Neural progenitor cell (in vitro differentiated cells): ENCODE data around the gene PRICKLE2. TPM values are rescaled to one million over a fixed set of nuclear protein-coding genes. Genes with fewer than 3 reads are reported as not detected.

Source experiments
- DNase-seq: peaks from one replicate; pipeline ENCODE4 v3.0.0-alpha.2; 2016; ENCODE audit warnings: low spot score
- H2AFZ ChIP-seq: fragments of 200-600 bp; sonication (generic); replicated peaks from 2 replicates; pipeline ENCODE4 v1.6.1; 2016; ENCODE audit warnings: antibody characterized with exemption
- H3F3A ChIP-seq: fragments of 200-600 bp; sonication (generic); 2 replicates; pipeline ENCODE4 v1.6.1; 2016; ENCODE audit warnings: antibody characterized with exemption, low read depth
- H3K27ac ChIP-seq: fragments of 200-600 bp; sonication (generic); 2 replicates; pipeline ENCODE4 v1.5.1; 2016; ENCODE audit warnings: mild to moderate bottlenecking
- H3K27me3 ChIP-seq: fragments of 200-600 bp; sonication (generic); 2 replicates; pipeline ENCODE4 v1.6.1; 2016; ENCODE audit warnings: mild to moderate bottlenecking, moderate library complexity
- H3K36me3 ChIP-seq: fragments of 200-600 bp; sonication (generic); 2 replicates; pipeline ENCODE4 v1.5.1; 2016
- H3K4me1 ChIP-seq: fragments of 200-600 bp; sonication (generic); 2 replicates; pipeline ENCODE4 v1.6.1; 2016; ENCODE audit warnings: mixed run types
- H3K4me2 ChIP-seq: fragments of 200-600 bp; sonication (generic); 2 replicates; pipeline ENCODE4 v1.6.1; 2016
- H3K4me3 ChIP-seq: fragments of 200-600 bp; sonication (generic); 2 replicates; pipeline ENCODE4 v1.5.1; 2016
- H3K79me2 ChIP-seq: fragments of 200-600 bp; sonication (generic); 2 replicates; pipeline ENCODE4 v1.6.1; 2016; ENCODE audit warnings: low read depth
- H3K9ac ChIP-seq: fragments of 200-600 bp; sonication (generic); 2 replicates; pipeline ENCODE4 v1.6.1; 2016
- H3K9me3 ChIP-seq: fragments of 200-600 bp; sonication (generic); 2 replicates; pipeline ENCODE4 v1.5.1; 2016; ENCODE audit warnings: low read depth
- H4K20me1 ChIP-seq: fragments of 200-600 bp; sonication (generic); 2 replicates; pipeline ENCODE4 v1.6.1; 2016; ENCODE audit warnings: low read depth
- H3K27ac Mint-ChIP-seq: 3 replicates; pipeline ENCODE4 v1.8.0; 2021; ENCODE audit warnings: mixed read lengths
- H3K27me3 Mint-ChIP-seq: 2 replicates; pipeline ENCODE4 v1.8.0; 2022; ENCODE audit warnings: low read depth, mild to moderate bottlenecking, inconsistent platforms, moderate library complexity, mixed read lengths; ENCODE audit not compliant: insufficient read depth
- H3K36me3 Mint-ChIP-seq: 3 replicates; pipeline ENCODE4 v1.8.0; 2021; ENCODE audit warnings: mixed read lengths
- H3K4me1 Mint-ChIP-seq: 3 replicates; pipeline ENCODE4 v1.8.0; 2021; ENCODE audit warnings: mixed read lengths
- H3K4me3 Mint-ChIP-seq: 3 replicates; pipeline ENCODE4 v1.8.0; 2021; ENCODE audit warnings: mild to moderate bottlenecking, moderate library complexity, mixed read lengths
- H3K9me3 Mint-ChIP-seq: 3 replicates; pipeline ENCODE4 v1.8.0; 2020; ENCODE audit warnings: mixed read lengths
- EZH2 ChIP-seq: fragments of 200-600 bp; sonication (generic); IDR thresholded peaks from 2 replicates; pipeline ENCODE4 v1.6.1; 2017; ENCODE audit warnings: antibody characterized with exemption, mild to moderate bottlenecking, moderate library complexity
- EZH2phosphoT487 ChIP-seq: fragments of 200-600 bp; sonication (generic); IDR thresholded peaks from 2 replicates; pipeline ENCODE4 v1.6.1; 2017; ENCODE audit warnings: antibody characterized with exemption
- total RNA-seq: library from RNA; depleted of rRNA; stranded (reverse); fragments of >200 nt; gene quantifications from 2 replicates; pipeline ENCODE4 v1.2.3, GENCODE V29; 2015; ENCODE audit warnings: low replicate concordance
- TF ChIP-seq, protein P1 (sequence below): fragments of 200-600 bp; sonication (generic); IDR thresholded peaks from 2 replicates; pipeline ENCODE4 v1.5.1; 2017; ENCODE audit warnings: antibody characterized with exemption, mild to moderate bottlenecking

PRICKLE2 gene
- total RNA-seq, 1 donor from 2014 or later: 11.5 TPM

DNA sequence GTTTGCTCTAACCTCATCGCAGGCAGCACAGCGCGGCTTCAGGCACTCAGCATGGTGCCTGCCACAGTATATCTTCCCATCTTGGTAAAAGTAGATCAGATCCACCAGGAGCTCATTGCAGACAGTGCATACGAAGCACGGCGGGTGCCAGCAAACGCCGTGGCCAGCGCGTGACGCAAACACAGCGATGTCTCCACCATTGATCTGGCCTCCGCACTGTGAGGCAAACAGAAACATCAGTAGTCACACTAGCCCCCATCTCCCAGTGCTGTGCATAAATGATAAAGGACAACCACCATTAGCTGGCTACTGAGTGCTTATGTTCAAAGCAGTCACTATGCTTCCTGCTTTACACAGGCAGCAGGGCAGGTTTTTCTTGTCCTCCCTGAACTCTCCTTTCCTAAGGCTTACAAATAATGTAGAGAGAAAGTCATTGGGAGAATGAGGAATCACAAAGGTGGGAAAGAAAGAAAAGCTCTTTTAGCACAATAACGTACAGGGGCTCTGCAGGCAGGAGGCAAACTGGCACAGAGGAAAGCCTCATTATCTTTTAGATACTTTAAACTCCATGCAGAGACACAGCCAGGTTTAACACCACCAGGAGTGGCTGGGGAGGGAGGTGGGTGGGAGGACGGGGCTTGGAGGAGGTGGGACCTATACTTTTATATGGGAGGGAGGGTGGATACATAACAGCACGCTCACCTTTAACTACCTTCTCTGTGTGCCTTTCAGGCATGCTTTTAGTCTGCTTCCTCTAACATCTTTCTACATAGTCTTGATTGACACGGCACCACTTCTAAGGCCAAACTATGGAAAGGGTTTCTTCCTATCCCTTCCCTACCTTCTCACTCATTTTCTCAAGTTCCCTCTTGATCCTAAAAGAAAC is 67.9 kb downstream of the PRICKLE2 start:
- H3F3A ChIP-seq: peaks cover 13% of the 10 kb centered on the region
- Mint-ChIP-seq H3K27me3 (no peaks in the 10 kb centered on the region), H3K27ac (no peak overlapping the region), H3K4me1 (peaks cover 21% of the 10 kb centered on the region), H3K9me3 (no peaks in the 10 kb centered on the region), H3K36me3 (peaks cover 7% of the 10 kb centered on the region), H3K4me3 (no peak overlapping the region)
- no peaks in the 10 kb centered on the region for H4K20me1 ChIP-seq
- H3K36me3 ChIP-seq: no peaks in the 10 kb centered on the region
- H3K4me3 ChIP-seq: no peak overlapping the region
- no peaks in the 10 kb centered on the region for H3K27me3 ChIP-seq
- no peaks in the 10 kb centered on the region for H3K79me2 ChIP-seq
- TF ChIP-seq, protein P1, sequence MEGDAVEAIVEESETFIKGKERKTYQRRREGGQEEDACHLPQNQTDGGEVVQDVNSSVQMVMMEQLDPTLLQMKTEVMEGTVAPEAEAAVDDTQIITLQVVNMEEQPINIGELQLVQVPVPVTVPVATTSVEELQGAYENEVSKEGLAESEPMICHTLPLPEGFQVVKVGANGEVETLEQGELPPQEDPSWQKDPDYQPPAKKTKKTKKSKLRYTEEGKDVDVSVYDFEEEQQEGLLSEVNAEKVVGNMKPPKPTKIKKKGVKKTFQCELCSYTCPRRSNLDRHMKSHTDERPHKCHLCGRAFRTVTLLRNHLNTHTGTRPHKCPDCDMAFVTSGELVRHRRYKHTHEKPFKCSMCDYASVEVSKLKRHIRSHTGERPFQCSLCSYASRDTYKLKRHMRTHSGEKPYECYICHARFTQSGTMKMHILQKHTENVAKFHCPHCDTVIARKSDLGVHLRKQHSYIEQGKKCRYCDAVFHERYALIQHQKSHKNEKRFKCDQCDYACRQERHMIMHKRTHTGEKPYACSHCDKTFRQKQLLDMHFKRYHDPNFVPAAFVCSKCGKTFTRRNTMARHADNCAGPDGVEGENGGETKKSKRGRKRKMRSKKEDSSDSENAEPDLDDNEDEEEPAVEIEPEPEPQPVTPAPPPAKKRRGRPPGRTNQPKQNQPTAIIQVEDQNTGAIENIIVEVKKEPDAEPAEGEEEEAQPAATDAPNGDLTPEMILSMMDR: no peak
- TF ChIP-seq EZH2phosphoT487 (no peak), EZH2 (no peak)
- peaks cover 29% of the 10 kb centered on the region for H3K4me1 ChIP-seq
- no peak for DNase-seq
- H3K27ac ChIP-seq: peak overlapping the region; percentile 65
- H2AFZ ChIP-seq: no peak overlapping the region
- H3K9me3 ChIP-seq: no peaks in the 10 kb centered on the region
- H3K9ac ChIP-seq: no peak overlapping the region
- H3K4me2 ChIP-seq: peak overlapping the region; percentile 31

DNA sequence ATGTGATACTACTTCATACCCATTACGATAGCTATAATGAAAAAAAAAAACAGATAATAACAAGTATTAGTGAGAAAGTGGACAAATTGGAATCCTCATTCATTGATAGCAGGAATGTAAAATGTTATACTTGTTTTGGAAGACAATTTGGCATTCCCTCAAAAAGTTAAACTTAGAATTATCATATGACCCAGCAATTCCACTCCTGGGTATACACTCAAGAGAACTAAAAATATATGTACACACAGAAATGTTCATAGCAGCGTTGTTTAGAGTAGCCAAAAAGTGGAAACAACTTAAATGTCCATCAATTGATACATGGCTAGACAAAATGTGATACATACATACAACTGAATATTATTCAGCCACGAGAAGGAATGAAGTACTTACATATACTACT is 69.9 kb downstream of the PRICKLE2 start:
- DNase-seq: no peak

DNA sequence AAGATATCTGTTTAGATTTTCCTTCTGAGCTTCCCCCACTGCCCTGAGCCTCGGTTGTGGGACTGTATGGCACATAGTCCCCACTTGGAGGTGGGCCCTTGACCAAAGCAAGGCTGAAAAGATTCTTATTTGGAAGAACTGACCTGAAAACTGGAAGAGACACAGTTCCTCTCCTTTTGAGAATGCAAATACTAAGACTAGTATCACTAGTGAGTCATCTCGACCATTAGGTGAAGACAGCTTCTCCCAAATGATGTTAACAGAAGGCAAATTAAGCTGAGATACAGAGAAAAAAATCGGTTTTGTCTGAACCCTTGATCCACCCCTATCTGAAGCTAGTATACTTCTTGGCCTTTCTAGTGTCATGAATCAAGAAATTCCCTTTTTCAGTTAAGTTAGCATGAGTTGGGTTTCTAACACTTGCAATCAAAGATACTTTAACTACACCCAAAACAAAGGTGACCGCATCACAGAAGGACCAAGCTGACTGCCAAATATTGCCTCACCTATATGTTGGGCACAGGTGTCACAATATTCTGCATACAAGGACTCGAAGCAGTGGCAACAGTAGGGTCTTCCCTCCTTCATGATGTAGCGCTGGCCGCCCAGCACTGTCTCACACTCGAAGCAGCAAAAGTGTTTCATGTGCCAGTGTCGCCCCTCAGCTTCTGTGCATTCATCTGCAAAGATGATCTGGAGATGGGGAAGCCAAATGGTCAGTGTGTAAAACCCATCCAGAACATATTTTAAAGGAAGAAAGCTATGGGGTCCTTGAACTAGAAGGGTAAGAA is 72.4 kb downstream of the PRICKLE2 start:
- Histone ChIP-seq H3K79me2 (no peaks in the 10 kb centered on the region), H4K20me1 (no peaks in the 10 kb centered on the region), H3K4me3 (no peak overlapping the region), H3K27me3 (no peaks in the 10 kb centered on the region), H3K36me3 (no peaks in the 10 kb centered on the region), H3K9ac (no peak overlapping the region), H2AFZ (no peak overlapping the region), H3K4me2 (no peak overlapping the region), H3K27ac (no peak overlapping the region), H3K4me1 (peaks cover 31% of the 10 kb centered on the region), H3F3A (peaks cover 29% of the 10 kb centered on the region), H3K9me3 (no peaks in the 10 kb centered on the region)
- peaks cover 2% of the 10 kb centered on the region for H3K9me3 Mint-ChIP-seq
- no peak for DNase-seq
- H3K27me3 Mint-ChIP-seq: peaks cover 2% of the 10 kb centered on the region
- H3K27ac Mint-ChIP-seq: no peak overlapping the region
- TF ChIP-seq EZH2phosphoT487 (no peak), EZH2 (no peak)
- TF ChIP-seq, protein P1: no peak
- H3K4me3 Mint-ChIP-seq: no peak overlapping the region
- peaks cover 15% of the 10 kb centered on the region for H3K36me3 Mint-ChIP-seq
- peaks cover 31% of the 10 kb centered on the region for H3K4me1 Mint-ChIP-seq

More for the DNA sequence above, 69.9 kb downstream of the PRICKLE2 start:
- no peak overlapping the region for H3K4me3 ChIP-seq
- H3K4me3 Mint-ChIP-seq: no peak overlapping the region
- no peaks in the 10 kb centered on the region for H3K36me3 ChIP-seq
- no peak overlapping the region for H3K27ac Mint-ChIP-seq
- no peak overlapping the region for H2AFZ ChIP-seq
- H3K27me3 ChIP-seq: no peaks in the 10 kb centered on the region
- peaks cover 20% of the 10 kb centered on the region for H3K4me1 Mint-ChIP-seq
- H3K9me3 Mint-ChIP-seq: peaks cover 2% of the 10 kb centered on the region
- no peak overlapping the region for H3K4me2 ChIP-seq
- H4K20me1 ChIP-seq: no peaks in the 10 kb centered on the region
- no peaks in the 10 kb centered on the region for H3K9me3 ChIP-seq
- H3K27ac ChIP-seq: no peak overlapping the region
- peaks cover 2% of the 10 kb centered on the region for H3K27me3 Mint-ChIP-seq
- TF ChIP-seq, protein P1: no peak
- TF ChIP-seq EZH2phosphoT487: no peak
- no peak for TF ChIP-seq EZH2
- peaks cover 14% of the 10 kb centered on the region for H3F3A ChIP-seq
- no peaks in the 10 kb centered on the region for H3K79me2 ChIP-seq
- no peak overlapping the region for H3K9ac ChIP-seq
- peaks cover 13% of the 10 kb centered on the region for H3K36me3 Mint-ChIP-seq
- H3K4me1 ChIP-seq: peaks cover 16% of the 10 kb centered on the region
